ENCODE measurements around the gene SYP.
"Not testable (repeated sequence)": the region's sequence is repeated elsewhere in the genome, so short reads cannot be mapped to it uniquely, and the experiment has no call there.

SYP gene

GRCh38 chrX:49165901-49166881 lies 33.8 kb downstream of the SYP start:
- peak; percentile 84 for DNase-seq

GRCh38 chrX:49164589-49165360 lies 35.2 kb downstream of the SYP start:
- DNase-seq = no peak

- DNase-seq = peak; percentile 87
Measured at GRCh38 chrX:49163555-49164419, 36.2 kb downstream of the SYP start.

- DNase-seq = no peak
Measured at GRCh38 chrX:49162620-49163019, 37.4 kb downstream of the SYP start, which contains the start of gene MAGIX. MAGIX (plus strand) TSS chrX:49162758; CDS start chrX:49162890, 132 bp downstream.

DNA sequence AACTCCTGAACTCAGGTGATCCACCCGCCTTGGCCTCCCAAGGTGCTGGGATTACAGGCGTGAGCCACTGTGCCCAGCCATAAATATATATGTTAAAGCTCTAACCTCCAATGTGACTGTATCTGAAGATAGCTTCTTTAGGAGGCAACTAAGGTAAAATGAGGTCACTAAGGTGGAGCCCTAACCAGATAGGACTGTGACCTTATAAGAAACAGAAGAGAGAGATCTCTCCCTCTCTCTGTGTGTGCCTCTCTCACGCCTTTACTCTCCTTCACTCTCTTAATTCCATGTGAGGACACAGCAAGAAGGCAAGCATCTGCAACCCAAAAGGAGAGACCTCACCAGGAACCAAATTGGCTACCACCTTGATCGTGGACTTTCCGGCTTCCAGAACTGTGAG lies 38.4 kb downstream of the SYP start:
- DNase-seq = no peak

- no peak for DNase-seq
Measured at GRCh38 chrX:49160908-49161307, 39.1 kb downstream of the SYP start.

GRCh38 chrX:49157194-49157593 lies 42.8 kb downstream of the SYP start:
- no peak for DNase-seq

DNA sequence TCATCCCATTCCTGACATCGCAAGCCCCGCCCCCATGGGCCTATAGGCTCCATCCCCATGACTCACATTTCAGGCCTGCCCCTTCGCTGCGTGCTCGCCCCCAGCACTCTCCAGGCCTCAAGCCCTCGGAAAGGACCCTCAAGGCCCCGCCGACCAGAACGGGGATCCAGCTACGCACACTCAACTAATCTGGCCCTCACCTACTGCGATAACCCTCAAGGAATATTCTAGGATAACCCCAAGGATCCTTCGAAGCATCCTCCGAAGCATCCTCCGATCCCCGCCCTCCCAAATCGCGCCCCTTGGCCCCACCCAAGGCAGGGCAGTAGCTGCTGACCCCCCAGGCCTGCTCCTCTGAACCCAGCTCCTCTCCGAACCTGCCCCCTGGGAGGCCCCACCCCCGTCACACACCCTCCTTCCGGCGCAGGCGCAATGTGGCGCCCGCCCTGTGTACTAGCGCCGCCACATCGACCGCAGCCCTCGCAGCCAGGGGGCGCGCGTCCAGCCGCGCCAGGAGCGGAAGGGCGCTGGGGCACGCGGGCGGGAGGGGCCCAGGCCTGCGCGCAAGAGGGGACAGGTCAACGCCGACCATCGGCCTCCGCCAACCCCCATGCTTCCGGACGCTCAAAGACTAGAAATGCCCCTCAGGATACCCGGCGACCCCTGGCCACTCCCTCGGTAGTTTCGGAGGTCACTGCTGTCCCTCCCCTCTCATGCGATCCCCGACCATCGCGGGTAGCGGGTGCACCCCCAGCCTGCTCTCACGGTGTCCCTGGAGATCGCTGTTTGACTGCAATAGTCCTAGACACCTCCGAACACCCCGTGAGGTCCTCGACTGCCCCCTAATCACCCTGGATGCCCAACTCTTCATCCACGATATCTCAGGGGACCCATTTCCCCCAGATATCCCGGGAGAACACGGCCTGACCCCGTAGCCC lies 43.8 kb downstream of the SYP start:
- DNase-seq = peak; percentile 88

DNA sequence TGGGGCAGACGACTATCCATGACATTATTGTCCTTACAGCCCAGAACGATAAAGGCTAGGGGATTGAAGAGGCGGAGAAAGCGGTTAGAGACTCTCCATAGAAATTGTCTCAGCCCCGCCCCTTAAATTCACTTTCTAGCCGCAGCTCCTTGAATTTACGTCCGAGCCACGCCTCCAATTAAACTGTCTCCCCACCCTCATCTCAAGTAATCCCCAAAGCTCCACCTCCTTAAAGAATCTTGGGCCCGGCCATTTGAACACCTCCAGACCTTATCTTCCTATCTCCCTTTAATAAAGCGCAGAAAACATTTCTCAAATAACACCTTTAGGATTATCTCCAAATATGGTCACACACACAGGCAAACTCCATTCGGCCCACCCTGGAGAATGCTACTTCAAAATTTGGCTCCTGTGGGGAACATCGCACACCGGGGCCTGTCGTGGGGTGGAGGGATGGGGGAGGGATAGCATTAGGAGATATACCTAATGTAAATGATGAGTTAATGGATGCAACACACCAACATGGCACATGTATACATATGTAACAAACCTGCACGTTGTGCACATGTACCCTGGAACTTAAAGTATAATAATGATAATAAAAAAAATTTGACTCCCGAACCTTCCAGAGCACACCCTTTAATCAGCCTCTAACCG lies 44.6 kb downstream of the SYP start:
- peak; percentile 61 for DNase-seq

DNA sequence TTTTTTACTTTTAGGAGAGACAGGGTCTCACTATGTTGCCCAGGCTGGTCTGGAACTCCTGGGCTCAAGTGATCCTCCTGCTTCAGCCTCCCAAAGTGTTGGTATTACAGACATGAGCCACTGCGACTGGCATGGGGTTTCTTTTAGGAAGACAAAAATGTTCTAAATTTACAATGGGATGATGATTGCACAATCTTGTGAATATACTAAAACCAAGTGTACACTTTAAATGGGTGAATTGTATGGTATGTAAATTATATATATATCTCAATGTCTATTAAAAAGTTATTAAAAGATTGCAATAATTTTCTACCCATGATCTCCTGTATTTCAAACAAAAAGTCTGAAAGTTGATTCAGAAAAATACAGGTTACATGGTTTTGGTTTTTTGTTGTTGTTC lies 46.5 kb downstream of the SYP start:
- DNase-seq = no peak

GRCh38 chrX:49149291-49149690 lies 50.7 kb downstream of the SYP start:
- not testable (repeated sequence) for DNase-seq

GRCh38 chrX:49148390-49149100 lies 51.4 kb downstream of the SYP start:
- DNase-seq = not testable (repeated sequence)

GRCh38 chrX:49147936-49148335 lies 52.1 kb downstream of the SYP start:
- no peak for DNase-seq

- no peak for DNase-seq
Measured at GRCh38 chrX:49147282-49147681, 52.7 kb downstream of the SYP start.

GRCh38 chrX:49143154-49143553 lies 56.8 kb downstream of the SYP start:
- not testable (repeated sequence) for DNase-seq

- DNase-seq = peak; percentile 19
Measured at GRCh38 chrX:49142264-49142663, 57.7 kb downstream of the SYP start.

DNA sequence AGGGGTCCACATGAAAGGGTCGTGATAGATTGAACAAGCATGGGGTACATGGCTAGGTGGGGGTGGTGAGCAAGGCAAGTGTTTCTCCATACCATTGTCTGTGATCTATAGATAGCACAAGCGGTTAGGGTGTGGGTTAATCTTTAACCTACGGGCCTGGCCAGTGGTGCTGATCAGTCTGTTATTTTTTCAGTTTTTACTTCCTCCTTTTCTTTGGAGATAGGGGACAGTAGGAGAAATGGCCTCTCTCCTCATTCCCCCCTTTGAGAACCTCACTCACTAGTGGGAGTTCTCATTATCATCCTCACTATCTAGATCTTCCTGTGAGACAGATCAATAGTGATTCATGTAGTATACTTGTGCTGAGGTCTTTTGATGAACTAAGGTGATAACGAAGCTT lies 60.3 kb downstream of the SYP start:
- no peak for DNase-seq

Data from CD4-positive, alpha-beta T cell treated with Interleukin-21 for 1 hour (primary cell).